Nucleus accumbens (tissue), 56 donors: ENCODE results near the gene TANK.
"Not testable (repeated sequence)": the region's sequence is repeated elsewhere in the genome, so short reads cannot be mapped to it uniquely, and the experiment has no call there.

Experiments used
- DNase-seq, 56 donors: peaks; one replicate each; lab custom pipeline; 2025; lab: John Stamatoyannopoulos, UW

TANK gene

GRCh38 chr2:161257123-161257952 is 97.1 kb downstream of the TANK start:
- no peak for DNase-seq

DNA sequence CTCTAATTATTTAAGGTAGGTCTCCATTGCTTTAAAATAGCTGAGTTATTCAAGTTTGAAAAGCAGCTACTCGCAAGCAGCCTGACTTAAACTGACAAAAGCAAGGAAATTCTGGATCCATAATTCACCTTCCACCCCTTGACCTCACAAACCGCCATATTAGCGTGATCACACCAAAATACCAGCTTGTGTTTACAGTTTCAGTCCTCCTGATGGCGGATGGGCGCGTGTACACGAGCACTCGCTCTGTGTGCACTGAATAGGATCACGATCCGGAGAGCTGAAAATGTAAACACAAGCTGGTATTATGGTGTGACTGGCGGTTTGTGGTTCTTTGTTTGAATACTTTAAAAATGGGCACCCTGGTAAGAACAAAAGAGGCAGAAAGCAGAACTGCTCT is 105.6 kb downstream of the TANK start:
- DNase-seq, result no peak

- DNase-seq, result peak in 2 of 56 donors; percentile 20 to 22
Measured at GRCh38 chr2:161269111-161269510, 108.9 kb downstream of the TANK start.

DNA sequence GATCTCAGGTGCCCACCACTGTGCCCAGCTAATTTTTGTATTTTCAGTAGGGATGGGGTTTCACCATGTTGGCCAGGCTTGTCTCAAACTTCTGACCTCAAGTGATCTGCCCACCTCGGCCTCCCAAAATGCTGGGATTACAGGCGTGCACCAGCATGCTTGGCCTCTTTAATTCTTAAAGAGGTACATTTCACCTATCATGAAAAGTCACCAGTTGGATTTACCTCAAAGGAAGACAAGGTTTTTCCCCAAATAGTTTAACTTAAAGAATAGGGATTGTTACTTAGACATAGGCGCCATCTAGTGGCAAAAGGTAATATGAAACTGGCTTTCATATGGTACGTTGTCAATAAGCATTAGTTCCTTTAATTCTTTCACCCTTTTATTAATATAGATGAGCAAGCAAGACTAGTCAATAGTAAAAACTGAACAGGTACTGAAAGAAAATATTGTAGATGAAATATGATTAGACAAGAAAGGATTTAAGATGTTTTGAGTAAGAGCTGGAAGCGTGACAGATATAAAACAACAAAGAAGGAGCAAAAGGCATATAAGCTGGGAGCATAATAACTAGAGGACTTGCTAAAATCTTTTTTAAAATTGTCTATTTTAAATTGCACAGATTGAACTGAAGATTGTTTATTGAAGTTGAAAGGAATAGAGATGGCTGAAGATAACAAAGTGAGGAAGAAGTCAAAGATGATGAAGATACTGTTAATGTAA is 113.0 kb downstream of the TANK start:
- peak in 3 of 56 donors; percentile 2 to 5 (median 3) for DNase-seq

GRCh38 chr2:161278564-161279229 is 118.5 kb downstream of the TANK start:
- DNase-seq, result not testable (repeated sequence)

GRCh38 chr2:161279230-161279815 is 119.1 kb downstream of the TANK start:
- DNase-seq, result not testable (repeated sequence)

- DNase-seq, result not testable (repeated sequence)
Measured at GRCh38 chr2:161280906-161281323, 120.7 kb downstream of the TANK start.

DNA sequence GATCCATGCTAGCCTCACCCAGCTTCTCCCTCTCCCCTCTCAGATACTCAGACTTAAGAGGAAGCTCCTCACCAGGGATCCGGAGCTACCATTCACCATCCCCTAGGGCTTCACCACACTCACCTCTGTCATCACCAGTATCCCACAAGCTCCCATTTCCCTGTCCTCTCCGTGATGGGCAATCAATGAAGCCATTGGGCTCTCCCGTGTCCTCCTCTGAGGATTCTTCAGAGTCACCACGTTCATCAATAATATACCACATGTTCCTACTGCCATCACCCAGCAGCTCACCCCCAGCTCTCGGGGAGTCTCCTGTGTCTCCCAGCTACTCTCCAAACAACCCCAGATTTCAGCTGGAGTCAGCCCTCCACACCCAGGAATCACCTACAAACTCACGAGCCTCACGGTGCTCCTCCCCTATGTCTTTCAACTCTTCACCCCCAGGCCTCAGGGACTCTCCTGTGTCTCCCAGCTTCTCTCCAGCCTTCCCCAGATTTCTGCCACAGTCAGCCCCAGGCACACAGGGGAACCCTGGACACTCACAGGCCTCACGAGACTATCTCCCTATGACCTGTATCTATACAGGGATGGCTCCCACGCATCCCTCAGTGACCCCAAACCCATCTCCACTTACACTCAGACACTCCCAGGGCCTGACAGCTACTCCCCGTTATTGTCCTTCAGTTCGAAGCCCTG is 121.5 kb downstream of the TANK start:
- DNase-seq, result not testable (repeated sequence)

DNA sequence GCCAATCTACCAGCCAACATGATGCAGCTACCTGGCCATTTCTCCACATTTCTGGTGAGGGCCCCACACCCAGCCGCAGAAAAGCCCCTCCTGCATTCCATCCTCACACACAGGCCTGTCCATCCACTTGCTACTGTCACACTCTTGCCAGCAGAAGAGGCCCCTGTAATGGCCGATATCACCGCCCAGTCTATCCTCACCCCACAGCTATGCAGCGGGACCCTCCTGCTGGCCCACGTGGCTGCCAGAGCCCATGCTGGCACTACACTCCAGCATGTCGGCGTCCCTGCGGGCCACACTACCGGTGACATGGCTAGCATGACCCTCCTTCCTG is 122.0 kb downstream of the TANK start:
- not testable (repeated sequence) for DNase-seq

GRCh38 chr2:161283926-161284325 is 123.7 kb downstream of the TANK start:
- DNase-seq, result no peak
